CD4-positive, alpha-beta T cell treated with Interleukin-6 at 100 ng/mL for 8 hours (primary cell): ENCODE results near the gene UNC79.
"Not testable (repeated sequence)": the region's sequence is repeated elsewhere in the genome, so short reads cannot be mapped to it uniquely, and the experiment has no call there.

Experiments
- DNase-seq: peaks from one replicate; pipeline ENCODE4 v3.0.0-alpha.2; 2020; ENCODE audit warnings: mixed read lengths, low spot score

Gene UNC79

DNA sequence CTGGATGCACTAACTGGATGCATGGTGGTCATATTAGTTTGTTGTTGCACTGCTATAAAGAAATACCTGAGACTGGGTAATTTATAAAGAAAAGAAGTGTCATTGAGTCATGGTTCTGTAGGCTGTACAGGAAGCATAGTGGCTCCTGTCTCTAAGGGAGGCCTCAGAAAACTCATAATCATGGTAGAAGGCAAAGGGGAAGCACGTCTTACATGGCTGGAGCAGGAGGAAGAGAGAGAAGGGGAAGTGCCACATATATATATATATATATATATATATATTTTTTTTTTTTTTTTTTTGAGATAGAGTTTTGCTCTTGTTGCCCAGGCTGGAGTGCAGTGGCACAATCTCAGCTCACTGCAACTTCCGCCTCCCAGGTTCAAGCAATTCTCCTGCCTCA is 62.9 kb downstream of the UNC79 start:
- DNase-seq, result not testable (repeated sequence)

DNA sequence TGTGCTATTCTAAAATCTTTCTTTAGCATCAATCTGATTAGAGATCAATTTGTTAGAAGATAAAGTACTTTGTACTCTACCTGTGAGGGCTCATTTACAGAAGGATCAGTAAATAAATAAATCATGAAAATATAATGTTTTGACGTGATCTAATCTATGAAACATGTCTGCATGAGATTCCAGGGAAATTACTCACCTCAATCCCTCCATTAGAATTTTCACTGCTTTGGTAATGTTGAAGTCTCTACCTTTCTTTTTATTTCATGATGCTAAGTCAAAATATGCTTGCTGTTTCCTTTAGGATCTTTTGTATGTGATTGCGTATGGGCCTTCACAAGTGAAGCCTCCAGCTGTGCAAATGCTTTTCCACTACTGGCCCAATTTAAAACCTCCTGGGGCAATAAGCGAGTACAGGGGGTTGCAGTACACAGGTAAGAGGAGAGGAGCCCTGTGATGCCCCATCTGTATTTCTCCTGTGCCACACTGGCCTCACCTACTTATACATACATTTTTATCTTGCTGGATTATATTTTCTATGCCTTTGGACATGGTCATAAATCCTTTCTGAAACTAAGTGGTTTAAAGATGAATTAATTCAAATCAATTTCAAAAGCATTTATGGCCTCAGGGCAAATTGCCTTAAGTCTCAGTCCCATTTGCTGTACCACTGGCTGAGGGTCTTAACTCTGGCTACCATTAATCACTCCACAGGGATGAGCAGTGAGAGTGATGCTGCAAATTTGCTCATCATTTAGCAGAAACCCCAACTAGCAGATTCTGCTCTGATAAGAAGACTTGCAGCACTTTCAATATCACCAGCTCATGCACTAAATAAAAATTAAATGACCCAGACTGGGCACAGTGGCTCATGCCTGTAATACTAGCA is 66.4 kb downstream of the UNC79 start:
- DNase-seq, result no peak

DNA sequence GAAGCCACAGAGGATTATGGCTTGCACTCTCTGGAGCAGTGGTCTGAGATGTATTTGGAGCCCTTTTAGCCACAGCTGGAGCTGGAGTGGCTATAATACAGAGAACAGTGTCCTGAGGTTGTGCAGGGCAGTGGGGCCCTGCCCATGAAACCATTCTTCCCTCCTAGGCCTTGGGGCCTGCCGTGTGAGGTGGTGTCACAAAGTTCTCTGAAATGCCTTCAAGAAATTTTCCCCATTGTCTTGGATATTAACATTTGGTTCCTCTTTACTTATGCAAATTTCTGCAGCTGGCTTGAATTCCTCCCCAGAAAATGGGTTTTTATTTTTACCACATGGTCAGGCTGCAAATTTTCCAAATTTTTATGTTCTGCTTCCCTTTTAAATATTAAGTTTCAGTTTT is 79.3 kb downstream of the UNC79 start:
- DNase-seq, result no peak

DNA sequence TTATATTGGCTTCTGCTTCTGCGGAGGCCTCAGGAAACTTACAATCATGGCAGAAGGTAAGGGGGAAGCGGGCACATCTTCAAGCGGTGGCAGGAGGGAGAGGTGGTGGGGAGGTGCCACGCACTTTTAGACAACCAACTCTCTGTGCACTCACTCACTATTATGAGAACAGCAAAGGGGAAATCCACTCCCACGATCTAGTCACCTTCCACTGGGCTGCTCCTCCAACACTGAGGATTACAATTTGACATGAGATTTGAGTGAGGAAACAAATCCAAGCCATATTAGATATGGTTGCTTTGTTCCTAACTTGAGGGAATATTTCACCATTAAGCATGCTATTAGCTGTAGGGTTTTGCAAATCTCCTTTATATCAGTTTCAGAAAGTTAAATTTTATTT is 80.3 kb downstream of the UNC79 start:
- no peak for DNase-seq

DNA sequence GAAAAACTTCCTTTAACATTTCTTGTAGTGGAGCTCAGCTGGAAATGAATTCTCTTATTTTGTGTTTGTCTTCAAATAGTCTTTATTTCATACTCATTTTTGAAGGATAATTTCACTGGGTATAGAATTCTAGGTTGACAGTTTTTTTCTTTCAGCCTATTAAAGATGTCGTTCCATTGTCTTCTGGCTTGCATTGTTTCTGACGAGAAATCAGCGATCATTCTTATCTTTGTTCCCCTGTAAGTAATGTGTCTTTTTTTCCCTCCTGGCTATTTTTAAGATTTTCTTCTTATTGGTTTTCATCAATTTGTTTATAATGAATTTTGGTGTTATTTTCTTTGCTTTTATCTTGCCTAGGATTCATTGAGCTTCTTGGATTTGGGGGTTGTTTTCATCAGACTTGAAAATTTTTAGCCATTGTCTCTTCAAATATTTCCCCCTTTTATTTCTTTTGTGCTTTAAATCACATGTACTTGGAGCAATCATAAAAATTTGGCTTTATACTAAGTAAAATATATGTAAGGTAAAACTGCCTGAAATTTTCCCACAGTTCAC is 89.4 kb downstream of the UNC79 start:
- DNase-seq, result no peak

DNA sequence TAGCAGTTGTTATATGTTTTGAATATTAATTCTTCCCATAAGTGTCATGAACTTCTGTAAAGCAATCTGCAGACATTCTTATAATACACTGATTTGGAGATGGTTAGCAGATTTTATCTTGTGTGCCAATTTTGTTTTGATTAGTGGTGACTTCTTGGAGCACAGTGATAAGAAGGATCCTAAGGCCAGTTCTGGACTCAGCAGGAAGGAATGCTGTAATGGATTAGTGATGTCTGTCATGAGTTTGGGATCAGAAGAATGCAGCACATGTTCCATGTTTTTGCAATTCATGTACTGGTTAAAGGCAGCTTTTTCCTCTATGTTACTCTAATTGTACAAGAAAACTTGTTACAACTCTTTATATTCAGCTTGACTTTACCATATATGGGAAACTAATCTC is 91.5 kb downstream of the UNC79 start:
- no peak for DNase-seq

DNA sequence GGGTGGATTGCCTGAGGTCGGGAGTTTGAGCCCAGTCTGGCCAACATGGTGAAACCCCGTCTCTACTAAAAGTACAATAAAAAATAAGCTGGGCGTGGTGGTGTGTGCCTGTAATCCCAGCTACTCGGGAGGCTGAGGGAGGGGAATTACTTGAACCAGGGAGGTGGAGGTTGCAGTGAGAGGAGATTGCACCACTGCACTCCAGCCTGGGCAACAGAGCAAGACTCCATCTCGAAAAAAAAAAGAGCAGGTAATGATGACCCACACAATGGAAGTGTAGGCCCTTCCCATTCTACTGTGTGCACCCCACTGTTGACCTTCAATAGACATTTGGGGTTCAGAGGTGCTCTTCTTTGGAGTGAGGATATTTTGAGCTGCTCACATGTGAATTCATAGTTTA is 94.5 kb downstream of the UNC79 start:
- not testable (repeated sequence) for DNase-seq

DNA sequence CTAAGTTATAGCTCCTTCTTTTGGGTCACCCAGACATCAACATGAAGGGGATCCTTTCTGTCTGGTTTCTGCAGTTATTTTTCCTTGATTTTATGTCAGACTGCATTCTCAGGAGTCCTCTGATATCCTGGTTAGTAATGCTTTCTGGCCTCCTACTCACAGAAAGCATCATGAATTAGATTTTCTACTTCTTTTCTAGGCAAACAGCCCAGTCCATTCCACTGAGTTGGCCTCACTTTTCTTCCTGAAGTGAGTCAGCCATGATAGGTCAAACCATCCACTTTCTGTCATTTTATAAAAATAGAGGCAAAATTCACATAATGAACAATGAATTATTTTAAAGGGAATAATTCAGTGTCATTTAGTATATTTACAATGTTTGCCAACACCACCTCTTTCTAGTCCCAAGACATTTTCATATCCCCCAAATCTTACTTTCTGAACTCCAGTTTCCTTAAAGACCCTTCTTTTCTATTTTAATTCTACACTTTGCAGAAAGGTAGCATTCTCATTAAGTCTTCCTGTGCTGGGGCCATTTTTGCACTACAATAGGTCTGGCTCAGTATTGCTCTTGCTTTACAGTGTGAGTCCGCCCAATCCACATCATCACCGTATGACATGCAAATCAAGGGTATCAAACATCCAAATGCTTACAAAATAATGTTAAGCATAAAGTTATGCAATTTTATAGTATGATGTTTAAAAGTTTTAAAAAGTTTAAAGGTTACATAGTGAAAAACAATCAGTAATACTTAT is 95.1 kb downstream of the UNC79 start:
- no peak for DNase-seq

DNA sequence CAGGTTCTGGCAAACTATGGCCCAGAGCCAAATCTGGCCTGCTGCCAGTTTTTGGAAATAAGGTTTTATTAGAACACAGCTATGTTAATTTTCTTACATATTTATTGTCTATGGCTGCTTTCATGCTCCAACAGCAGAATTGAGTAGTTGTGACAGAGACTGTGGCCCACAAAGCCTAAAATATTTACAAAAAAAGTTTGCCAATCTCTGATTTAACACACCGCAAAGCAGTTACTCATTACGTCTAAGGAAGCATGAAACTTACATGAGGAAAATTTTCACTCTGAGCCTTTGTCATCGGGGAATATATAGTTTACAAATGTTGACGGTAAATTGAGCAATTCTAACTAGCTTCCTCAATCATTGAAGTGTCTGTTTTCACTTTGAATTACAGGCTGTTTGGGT is 96.5 kb downstream of the UNC79 start:
- no peak for DNase-seq

DNA sequence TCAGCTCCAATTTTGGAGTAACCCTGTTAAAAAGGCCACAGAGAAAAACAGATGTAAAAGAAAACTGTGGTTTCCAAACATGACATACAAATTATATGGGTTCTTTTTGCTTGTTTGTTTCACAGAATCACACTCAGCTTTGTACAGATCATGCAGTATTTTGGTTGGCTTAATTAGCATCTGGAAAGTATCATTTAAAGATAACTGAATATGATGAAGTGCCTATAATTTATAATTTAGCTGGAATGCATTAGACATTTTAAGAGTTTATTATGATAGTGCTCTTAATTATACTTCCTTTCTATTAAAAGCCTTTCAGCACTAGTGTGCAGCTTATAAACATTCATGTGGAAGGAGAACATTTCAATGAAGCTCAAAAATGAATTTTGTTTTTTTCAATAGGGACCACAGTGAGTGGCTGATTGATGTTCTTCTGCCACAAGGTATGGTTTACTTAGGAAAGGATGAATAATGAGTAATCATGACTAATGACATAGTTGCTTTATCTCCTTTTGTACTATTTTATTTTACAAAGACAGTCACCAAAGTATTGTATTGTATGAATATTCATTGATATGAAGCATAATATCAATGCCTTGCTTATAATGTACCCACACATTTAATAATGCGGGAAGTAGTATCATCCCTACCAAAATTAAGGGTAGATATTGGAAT is 98.3 kb downstream of the UNC79 start:
- DNase-seq, result no peak

DNA sequence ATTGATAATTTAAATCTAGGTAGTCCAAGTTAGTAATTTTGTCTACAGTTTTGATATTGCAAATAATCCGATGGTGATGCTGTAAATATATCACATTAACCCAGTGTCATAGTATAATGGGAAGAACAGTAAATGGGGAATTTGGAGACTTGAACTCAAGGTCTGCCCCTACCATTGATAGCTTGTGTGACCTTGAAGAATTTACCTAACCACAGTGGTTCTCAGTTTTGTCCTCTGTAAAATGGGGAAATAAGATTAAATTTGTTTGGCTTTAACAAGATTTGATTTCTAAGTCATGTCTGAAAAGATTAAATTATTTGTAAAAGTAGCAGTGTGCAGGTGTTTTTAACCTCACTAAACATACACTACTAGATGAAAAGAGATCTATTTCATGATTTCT is 100.9 kb downstream of the UNC79 start:
- DNase-seq, result no peak

DNA sequence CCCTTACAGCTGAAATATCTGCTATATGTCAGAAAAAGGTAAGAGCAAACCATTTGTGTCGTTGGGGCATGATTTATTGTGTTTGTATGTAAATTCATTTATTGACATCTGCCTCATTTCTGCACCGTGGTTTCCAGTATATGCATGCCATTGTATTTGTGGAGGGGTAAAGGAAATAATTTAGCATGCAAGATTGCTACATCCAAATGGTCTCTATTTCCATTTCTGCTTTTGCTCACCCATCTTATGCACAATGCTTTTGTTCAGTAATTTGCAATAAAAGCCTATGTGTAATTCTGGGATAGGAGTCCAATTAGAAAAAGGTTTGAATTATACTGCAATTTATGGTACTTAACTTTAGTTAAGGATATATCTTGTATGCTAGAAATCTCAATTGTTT is 101.8 kb downstream of the UNC79 start:
- no peak for DNase-seq

DNA sequence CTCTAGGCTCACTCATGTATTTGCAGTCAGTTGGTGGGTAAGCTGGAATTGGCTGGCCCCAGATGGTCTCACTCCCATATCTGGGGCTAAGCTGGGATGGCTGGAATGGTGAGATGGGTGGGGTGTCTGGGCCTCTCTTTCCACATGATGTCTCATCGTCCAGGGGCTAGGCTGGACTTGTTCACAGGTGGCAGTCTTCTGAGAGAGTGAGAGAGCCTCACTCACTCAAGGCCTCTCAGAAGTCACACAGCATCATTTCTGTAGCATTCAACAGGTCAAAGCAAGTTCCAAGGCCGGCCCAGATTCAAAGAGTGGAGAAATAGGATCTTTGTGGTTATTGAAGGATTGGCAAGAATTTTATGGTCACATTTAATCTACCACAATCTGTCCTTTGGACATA is 102.7 kb downstream of the UNC79 start:
- no peak for DNase-seq

DNA sequence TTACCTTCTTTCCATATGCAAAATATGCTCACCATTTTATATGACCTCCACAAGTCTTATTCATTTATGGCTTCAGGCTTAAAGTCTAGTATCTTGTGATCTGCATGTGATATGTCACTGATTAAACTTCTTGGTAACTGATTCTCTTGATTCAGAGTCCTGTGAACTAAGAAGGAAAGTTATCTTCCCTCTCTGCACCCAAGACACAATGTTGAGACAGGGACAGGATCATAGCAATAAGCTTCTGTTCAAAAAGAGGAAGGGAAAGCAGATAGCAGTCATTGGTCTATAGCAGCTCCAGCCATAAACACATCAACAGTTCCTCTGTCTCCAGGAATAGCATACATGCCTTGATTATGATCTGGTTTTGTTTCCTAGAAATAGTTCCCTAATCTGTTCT is 103.1 kb downstream of the UNC79 start:
- no peak for DNase-seq

DNA sequence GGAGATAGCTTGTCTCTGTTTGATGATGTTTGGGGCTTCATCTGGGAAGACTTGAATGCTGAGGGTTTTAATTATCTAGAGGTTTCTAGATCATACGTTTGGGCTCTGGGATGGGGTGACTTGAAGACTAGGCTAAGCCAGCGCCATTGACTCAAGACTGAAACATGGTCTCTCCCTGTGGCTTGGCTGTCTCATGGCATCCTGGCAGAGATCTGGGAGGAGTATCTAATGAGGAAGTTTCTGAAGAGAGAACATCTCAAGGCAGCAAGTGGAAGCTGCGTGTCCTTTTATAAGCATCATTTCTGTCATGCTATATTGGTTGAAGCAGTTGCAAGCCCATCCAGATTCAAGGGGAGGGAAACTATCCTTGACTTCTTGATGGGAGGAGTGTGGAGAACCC is 104.8 kb downstream of the UNC79 start:
- no peak for DNase-seq

DNA sequence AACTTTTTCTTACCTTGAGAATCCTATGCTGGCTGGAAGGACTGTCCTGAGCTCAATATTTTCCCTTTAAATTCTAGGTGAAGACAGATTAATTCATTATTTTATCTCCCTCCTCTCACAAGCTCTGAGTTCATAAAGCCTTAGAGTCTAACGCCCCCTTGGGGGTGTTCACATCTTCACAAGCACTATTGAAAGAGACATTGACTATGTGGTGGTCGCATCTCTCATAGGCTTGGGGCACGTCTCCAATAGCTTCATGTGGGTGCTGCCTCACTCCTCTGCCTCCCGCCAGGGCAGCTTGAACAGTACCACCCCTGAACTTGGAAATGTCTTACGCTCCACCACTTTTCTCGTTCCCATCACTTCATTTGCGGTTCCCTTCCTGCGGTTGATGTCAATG is 106.2 kb downstream of the UNC79 start:
- no peak for DNase-seq

DNA sequence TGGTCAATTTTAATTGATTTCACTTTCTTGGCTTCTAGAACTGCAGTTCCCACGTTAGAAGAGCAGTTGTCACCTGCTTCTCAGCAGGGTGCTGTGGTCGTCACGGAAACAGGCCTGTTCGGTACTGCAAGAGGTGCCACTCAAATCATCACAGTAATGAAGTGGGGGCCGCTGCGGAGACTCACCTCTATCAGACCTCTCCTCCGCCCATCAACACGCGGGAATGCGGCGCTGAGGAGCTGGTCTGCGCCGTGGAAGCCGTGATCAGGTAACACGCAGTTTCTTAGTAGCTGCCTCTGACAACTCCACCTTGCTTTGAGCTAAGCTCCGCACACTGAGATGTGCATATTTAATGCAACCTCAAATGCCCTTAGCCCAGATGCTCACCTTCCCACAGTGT is 107.2 kb downstream of the UNC79 start:
- no peak for DNase-seq

DNA sequence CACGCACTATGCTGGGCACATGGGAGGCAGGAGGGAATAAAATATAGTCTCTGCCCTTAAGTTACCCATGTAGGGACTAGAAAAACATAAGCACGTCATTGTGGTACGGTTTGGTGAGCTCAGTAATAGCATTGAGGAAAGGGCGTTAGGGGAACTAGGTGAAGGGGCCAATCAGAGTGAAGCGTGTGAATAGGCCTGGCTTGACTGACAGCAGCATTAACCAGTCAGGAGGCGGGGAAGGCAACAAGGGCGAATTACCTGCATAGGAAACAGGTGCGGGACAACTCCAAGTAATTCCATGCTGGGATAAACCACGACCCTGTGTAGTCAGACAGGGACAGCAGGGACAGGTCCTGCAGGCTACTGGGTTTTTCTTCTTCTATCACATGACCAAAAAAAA is 107.7 kb downstream of the UNC79 start:
- DNase-seq, result no peak

DNA sequence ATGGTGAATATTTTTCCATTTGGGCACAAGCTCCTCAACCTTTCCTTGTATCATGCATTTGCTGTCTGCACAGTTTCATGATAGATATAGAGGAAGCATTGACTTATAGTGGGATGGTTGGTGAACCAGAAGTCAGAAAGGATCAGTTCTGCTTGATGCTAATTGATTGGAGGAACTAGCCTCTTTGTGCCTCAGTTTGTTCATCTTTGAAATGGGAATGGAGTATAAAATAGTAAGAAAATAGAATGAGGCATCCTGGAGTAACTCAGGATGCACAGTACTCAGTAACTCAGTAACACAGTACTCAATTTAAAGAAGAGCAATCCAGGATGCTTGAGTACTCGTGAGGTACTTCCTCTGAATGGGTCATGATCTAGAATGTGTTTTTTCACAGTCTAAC is 109.5 kb downstream of the UNC79 start:
- no peak for DNase-seq

DNA sequence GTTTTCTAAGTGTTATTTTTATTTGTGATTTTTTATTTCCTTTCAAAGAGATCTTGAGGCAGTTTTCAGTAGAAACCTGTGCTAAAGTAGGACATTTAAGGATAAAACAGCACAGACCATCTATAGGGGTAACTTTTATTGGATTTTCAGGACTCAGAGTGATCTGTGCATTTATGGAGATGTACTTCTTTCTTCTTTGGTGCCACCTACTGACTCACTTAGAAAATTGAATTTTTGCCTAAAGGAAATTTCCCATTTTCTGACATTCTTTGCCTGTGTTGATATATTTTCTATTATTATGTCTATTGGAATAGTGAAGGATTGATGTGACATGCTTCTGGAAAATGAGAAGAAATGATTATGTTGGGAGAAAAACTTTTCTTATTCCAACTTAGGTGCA is 113.0 kb downstream of the UNC79 start:
- no peak for DNase-seq

DNA sequence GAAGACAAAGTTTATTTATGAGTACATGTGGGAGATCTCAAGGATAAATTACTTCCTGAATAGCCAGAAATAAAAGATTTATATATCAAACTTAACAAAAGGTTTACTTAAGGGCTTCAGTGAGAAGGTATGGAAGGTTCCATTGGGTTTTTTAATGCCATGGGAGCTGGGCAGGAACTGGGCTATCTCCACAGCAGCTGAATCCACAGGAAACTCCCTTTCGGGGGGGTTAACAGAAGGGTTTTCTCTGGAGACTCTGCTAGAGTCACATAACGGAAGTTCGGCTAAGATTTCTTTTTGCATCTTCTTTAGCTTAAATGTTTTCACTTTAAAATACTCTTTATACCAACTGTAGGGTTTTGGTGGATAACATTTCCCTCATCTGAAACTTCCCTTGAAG is 113.5 kb downstream of the UNC79 start:
- DNase-seq, result no peak

DNA sequence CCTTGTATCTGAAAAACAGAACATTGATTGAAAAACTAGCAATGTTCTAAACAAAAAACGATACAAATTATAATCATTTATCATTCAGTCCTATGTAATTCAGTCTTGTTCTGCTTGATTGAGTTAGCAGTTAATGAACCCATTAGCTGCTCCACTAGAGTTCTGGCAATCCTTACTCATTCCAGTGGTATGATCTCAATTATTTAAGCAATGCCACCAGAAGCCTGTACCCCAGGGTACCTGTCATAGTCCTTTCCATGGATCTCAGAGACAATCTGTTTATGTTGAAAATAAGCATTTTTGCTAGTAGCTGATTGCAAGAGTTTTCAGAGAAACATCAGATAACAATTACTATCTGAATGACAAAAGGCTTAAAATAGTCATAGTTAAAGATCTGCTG is 115.9 kb downstream of the UNC79 start:
- DNase-seq, result no peak
